HepG2 (cell line): ENCODE measurements around the gene SLC6A12. TPM values are rescaled to one million over a fixed set of nuclear protein-coding genes. Genes with fewer than 3 reads are reported as not detected.

ENCODE experiments used
- ARHGAP35 ChIP-seq: sonication (generic); formaldehyde crosslinking; IDR thresholded peaks from 2 replicates; pipeline ENCODE4 v1.9.0; 2022; ENCODE audit warnings: mild to moderate bottlenecking, inconsistent platforms, moderate library complexity, missing genetic modification reagents, borderline replicate concordance
- ELF4 ChIP-seq: sonication (generic); formaldehyde crosslinking; IDR thresholded peaks from 2 replicates; pipeline ENCODE4 v1.5.0; 2020; ENCODE audit warnings: missing genetic modification reagents, mild to moderate bottlenecking, moderate library complexity, borderline replicate concordance
- HIVEP1 ChIP-seq: sonication (generic); formaldehyde crosslinking; IDR thresholded peaks from 2 replicates; pipeline ENCODE4 v1.4.0; 2020; ENCODE audit warnings: mild to moderate bottlenecking, missing genetic modification reagents
- MIXL1 ChIP-seq: IDR thresholded peaks from 2 replicates; pipeline ENCODE4 v1.6.1; 2016
- NR1H2 ChIP-seq: sonication (generic); formaldehyde crosslinking; IDR thresholded peaks from 2 replicates; pipeline ENCODE4 v1.8.1; 2022; ENCODE audit warnings: low read depth, missing genetic modification reagents, borderline replicate concordance
- ZFY ChIP-seq: sonication (generic); formaldehyde crosslinking; IDR thresholded peaks from 2 replicates; pipeline ENCODE4 v1.4.0; 2020; ENCODE audit warnings: missing genetic modification reagents
- ZNF224 ChIP-seq: sonication (generic); formaldehyde crosslinking; IDR thresholded peaks from 2 replicates; pipeline ENCODE4 v1.5.0; 2020; ENCODE audit warnings: mild to moderate bottlenecking, missing genetic modification reagents
- ZNF234 ChIP-seq: sonication (generic); formaldehyde crosslinking; conservative IDR thresholded peaks from 2 replicates; pipeline ENCODE4 v1.5.1; 2020; ENCODE audit warnings: mild to moderate bottlenecking, missing genetic modification reagents
- ZNF260 ChIP-seq: sonication (generic); formaldehyde crosslinking; IDR thresholded peaks from 2 replicates; pipeline ENCODE4 v1.4.0; 2020; ENCODE audit warnings: missing genetic modification reagents, low read depth, mild to moderate bottlenecking, borderline replicate concordance
- ZNF543 ChIP-seq: sonication (generic); formaldehyde crosslinking; IDR thresholded peaks from 2 replicates; pipeline ENCODE4 v1.4.0; 2020; ENCODE audit warnings: mild to moderate bottlenecking, missing genetic modification reagents
- ZNF557 ChIP-seq: sonication (generic); formaldehyde crosslinking; IDR thresholded peaks from 2 replicates; pipeline ENCODE4 v1.4.0; 2020; ENCODE audit warnings: missing genetic modification reagents
- ZNF780A ChIP-seq: sonication (generic); formaldehyde crosslinking; IDR thresholded peaks from 2 replicates; pipeline ENCODE4 v1.8.0; 2022; ENCODE audit warnings: mild to moderate bottlenecking, missing genetic modification reagents, moderate library complexity
- polyA plus RNA-seq, 8 experiments: library from polyadenylated mRNA; depleted of rRNA in 3 of 8; stranded (reverse) in 7 of 8; unstranded in 1 of 8; fragments of >200 nt; fragmentation: Illumina TruSeq in 4 of 8; extraction: Trizol in 4 of 8; gene quantifications; 2 replicates each; pipeline versions ENCODE4 v1.2.1 to v1.2.3, GENCODE V29; 2011 to 2016; ENCODE audit warnings: low read depth in 4 of 8, missing spikeins in 1 of 8, mixed read lengths in 1 of 8; ENCODE audit not compliant: insufficient read depth in 1 of 8
- total RNA-seq, 5 experiments: library from RNA; depleted of rRNA; stranded (reverse); fragments of >200 nt; fragmentation: Illumina TruSeq; extraction: Trizol; gene quantifications; 2 replicates each; pipeline ENCODE4 v1.2.3, GENCODE V29; 2016; ENCODE audit warnings: low read depth in 1 of 5
- TF ChIP-seq, protein P1 (sequence below): sonication (generic); formaldehyde crosslinking; IDR thresholded peaks from 2 replicates; pipeline ENCODE4 v1.5.1; 2020; ENCODE audit warnings: mild to moderate bottlenecking, missing genetic modification reagents
- TF ChIP-seq, protein P2 (sequence below): sonication (generic); formaldehyde crosslinking; IDR thresholded peaks from 2 replicates; pipeline ENCODE4 v1.5.0; 2020; ENCODE audit warnings: mild to moderate bottlenecking, missing genetic modification reagents, borderline replicate concordance
- TF ChIP-seq, protein P3 (sequence below): sonication (generic); formaldehyde crosslinking; IDR thresholded peaks from 2 replicates; pipeline ENCODE4 v1.4.0; 2020; ENCODE audit warnings: missing genetic modification reagents
- TF ChIP-seq, protein P4 (sequence below): IDR thresholded peaks from 2 replicates; pipeline ENCODE4 v1.6.1; 2012; ENCODE audit warnings: low read depth, low read length, improper control_type of control experiment
- TF ChIP-seq, protein P5 (sequence below): sonication (generic); formaldehyde crosslinking; IDR thresholded peaks from 2 replicates; pipeline ENCODE4 v1.8.1; 2023; ENCODE audit warnings: mild to moderate bottlenecking, inconsistent platforms, moderate library complexity, missing genetic modification reagents, borderline replicate concordance

Gene SLC6A12
- total and polyA plus RNA-seq, 2 of the 13 experiments (the other 11 are each of a cell fraction or from before 2014, with no cell fraction given) = 3.7 to 18.8 TPM

DNA sequence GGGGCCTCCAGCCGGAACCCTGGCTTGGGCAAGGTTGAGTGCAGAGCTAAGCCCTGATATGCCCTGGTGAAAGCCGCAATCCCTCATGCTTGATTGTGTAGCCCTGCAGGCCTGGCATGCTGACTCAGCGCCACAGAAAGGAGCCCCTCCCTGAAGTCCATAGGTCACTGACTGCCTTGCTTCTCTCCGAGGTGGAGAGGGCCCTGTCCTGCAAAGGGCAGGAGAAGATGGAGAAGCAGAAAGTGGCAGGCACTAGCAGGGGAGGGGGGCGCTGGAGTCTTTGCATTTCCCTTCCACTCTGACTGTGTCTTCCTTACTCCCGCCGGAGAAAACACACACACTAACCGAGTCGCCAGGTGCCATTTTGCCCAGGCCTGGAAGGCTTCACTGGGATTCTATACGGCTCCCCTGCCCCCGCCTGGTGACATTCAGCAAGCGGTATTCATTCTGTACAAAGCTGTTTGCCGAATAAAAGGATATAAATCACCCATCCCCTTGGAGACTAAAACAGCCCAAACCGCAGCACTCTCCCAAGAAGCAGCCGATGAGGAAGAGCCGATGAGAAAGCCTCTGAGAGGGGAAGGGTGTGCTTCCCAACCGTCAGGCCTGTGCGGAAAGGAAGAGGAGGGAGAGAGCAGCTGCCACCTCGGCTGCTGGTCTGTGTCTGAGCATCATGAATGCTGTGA is 69.8 kb downstream of the SLC6A12 start (continued):
- TF ChIP-seq MIXL1 = no peak
- no peak for TF ChIP-seq ARHGAP35 (CRISPR knock-in tag)
- no peak for TF ChIP-seq ZNF260 (CRISPR knock-in tag)
- peak; percentile 46; the same call in 1 of the 2 replicates for TF ChIP-seq ZFY
- no peak for TF ChIP-seq ZNF557 (CRISPR knock-in tag)
- TF ChIP-seq, protein P1, sequence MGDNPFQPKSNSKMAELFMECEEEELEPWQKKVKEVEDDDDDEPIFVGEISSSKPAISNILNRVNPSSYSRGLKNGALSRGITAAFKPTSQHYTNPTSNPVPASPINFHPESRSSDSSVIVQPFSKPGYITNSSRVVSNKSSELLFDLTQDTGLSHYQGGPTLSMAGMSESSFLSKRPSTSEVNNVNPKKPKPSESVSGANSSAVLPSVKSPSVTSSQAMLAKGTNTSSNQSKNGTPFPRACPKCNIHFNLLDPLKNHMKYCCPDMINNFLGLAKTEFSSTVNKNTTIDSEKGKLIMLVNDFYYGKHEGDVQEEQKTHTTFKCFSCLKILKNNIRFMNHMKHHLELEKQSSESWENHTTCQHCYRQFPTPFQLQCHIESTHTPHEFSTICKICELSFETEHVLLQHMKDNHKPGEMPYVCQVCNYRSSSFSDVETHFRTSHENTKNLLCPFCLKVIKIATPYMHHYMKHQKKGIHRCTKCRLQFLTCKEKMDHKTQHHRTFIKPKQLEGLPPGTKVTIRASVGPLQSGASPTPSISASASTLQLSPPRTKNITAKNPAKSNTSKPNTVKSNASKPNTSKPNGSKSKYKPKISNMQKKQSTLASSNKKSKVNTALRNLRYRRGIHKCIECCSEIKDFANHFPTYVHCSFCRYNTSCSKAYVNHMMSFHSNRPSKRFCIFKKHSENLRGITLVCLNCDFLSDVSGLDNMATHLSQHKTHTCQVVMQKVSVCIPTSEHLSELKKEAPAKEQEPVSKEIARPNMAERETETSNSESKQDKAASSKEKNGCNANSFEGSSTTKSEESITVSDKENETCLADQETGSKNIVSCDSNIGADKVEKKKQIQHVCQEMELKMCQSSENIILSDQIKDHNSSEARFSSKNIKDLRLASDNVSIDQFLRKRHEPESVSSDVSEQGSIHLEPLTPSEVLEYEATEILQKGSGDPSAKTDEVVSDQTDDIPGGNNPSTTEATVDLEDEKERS = 0 out of 2 replicates have a peak, but pooled peaks have one; percentile 31
- TF ChIP-seq, protein P2, sequence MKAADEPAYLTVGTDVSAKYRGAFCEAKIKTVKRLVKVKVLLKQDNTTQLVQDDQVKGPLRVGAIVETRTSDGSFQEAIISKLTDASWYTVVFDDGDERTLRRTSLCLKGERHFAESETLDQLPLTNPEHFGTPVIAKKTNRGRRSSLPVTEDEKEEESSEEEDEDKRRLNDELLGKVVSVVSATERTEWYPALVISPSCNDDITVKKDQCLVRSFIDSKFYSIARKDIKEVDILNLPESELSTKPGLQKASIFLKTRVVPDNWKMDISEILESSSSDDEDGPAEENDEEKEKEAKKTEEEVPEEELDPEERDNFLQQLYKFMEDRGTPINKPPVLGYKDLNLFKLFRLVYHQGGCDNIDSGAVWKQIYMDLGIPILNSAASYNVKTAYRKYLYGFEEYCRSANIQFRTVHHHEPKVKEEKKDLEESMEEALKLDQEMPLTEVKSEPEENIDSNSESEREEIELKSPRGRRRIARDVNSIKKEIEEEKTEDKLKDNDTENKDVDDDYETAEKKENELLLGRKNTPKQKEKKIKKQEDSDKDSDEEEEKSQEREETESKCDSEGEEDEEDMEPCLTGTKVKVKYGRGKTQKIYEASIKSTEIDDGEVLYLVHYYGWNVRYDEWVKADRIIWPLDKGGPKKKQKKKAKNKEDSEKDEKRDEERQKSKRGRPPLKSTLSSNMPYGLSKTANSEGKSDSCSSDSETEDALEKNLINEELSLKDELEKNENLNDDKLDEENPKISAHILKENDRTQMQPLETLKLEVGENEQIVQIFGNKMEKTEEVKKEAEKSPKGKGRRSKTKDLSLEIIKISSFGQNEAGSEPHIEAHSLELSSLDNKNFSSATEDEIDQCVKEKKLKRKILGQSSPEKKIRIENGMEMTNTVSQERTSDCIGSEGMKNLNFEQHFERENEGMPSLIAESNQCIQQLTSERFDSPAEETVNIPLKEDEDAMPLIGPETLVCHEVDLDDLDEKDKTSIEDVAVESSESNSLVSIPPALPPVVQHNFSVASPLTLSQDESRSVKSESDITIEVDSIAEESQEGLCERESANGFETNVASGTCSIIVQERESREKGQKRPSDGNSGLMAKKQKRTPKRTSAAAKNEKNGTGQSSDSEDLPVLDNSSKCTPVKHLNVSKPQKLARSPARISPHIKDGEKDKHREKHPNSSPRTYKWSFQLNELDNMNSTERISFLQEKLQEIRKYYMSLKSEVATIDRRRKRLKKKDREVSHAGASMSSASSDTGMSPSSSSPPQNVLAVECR (CRISPR knock-in tag) = no peak; the same call in 1 of the 2 replicates
- TF ChIP-seq ZNF234 (CRISPR knock-in tag) = no peak
- TF ChIP-seq, protein P3, sequence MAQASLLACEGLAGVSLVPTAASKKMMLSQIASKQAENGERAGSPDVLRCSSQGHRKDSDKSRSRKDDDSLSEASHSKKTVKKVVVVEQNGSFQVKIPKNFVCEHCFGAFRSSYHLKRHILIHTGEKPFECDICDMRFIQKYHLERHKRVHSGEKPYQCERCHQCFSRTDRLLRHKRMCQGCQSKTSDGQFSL (CRISPR knock-in tag) = no peak
- no peak for TF ChIP-seq HIVEP1
- no peak for TF ChIP-seq ZNF543 (CRISPR knock-in tag)
- TF ChIP-seq NR1H2 (CRISPR knock-in tag) = no peak
- TF ChIP-seq, protein P4, sequence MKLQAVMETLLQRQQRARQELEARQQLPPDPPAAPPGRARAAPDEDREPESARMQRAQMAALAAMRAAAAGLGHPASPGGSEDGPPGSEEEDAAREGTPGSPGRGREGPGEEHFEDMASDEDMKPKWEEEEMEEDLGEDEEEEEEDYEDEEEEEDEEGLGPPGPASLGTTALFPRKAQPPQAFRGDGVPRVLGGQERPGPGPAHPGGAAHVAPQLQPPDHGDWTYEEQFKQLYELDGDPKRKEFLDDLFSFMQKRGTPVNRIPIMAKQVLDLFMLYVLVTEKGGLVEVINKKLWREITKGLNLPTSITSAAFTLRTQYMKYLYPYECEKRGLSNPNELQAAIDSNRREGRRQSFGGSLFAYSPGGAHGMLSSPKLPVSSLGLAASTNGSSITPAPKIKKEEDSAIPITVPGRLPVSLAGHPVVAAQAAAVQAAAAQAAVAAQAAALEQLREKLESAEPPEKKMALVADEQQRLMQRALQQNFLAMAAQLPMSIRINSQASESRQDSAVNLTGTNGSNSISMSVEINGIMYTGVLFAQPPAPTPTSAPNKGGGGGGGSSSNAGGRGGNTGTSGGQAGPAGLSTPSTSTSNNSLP = no peak
- TF ChIP-seq ZNF224 (CRISPR knock-in tag) = no peak
- TF ChIP-seq ZNF780A (CRISPR knock-in tag) = no peak
- no peak for TF ChIP-seq ELF4
- TF ChIP-seq, protein P5, sequence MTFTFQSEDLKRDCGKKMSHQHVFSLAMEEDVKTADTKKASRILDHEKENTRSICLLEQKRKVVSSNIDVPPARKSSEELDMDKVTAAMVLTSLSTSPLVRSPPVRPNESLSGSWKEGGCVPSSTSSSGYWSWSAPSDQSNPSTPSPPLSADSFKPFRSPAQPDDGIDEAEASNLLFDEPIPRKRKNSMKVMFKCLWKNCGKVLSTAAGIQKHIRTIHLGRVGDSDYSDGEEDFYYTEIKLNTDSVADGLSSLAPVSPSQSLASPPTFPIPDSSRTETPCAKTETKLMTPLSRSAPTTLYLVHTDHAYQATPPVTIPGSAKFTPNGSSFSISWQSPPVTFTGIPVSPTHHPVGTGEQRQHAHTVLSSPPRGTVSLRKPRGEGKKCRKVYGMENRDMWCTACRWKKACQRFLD = no peak
